GM19035 (cell line): ENCODE results near the gene C2orf81.

Source experiments
- ATAC-seq: cut with Tn5 transposase; IDR thresholded peaks from one replicate; pipeline ENCODE4 v1.9.1; 2021; ENCODE audit not compliant: unreplicated experiment

Gene C2orf81

DNA sequence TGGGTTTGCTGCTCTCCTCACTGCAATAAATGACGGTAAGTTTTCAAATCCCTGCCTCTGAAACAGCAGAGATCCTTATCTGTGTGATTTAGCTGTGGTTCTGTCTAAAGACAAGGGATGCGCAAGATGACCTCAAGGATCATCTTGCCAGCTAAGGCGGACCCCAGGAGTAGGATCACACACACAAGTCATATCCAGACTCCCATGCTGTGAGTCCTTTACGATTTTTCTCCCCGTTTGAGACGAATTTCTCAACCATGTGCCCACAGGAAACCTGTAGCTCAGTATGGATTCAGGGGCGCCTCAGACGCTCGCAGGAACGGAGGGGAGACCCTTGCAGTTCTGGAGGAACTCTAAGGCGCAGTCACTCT lies 30.2 kb downstream of the C2orf81 start:
- no peak for ATAC-seq

DNA sequence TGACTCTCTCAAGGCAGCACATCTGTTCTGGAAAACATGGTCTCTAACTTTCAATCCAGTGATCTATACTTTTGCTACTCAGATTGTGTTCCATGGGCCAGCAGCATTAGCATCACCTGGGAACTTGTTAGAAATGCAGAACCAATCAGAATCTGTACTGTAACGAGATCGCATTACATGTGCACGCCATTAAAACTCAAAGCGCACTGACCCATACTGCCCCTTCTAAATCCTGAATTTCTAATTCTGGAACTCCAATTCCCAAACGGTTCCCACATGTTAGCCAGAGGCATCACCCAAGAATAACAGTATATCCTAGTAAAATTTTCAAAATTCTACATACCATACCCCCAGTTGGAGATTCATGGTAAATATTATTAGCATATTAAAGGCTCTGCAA lies 30.8 kb downstream of the C2orf81 start:
- ATAC-seq = no peak

- no peak for ATAC-seq
Observed at GRCh38 chr2:74387346-74387745, 34.1 kb downstream of the C2orf81 start.

GRCh38 chr2:74385396-74385795 lies 36.0 kb downstream of the C2orf81 start:
- ATAC-seq = no peak

- no peak for ATAC-seq
Observed at GRCh38 chr2:74384051-74384450, 37.4 kb downstream of the C2orf81 start.

GRCh38 chr2:74383254-74383653 lies 38.2 kb downstream of the C2orf81 start:
- no peak for ATAC-seq

DNA sequence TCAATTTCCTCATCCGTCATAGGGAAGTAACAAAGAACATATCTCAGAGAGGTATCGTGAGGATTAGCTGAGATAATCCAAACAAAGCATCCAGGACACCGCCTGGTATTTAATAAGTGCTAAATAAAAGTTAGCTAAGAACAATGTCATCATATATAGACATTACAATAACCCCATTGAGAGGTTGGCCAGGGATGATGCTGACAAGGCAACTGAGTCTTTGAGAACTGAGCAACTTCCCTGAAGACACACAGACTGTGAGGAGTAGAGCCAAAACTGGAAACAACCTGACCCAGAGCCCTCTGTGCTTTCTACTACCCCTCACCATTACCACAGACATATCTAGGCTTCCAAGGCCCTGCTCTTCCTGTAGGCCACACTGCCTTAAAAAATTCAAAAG lies 39.7 kb downstream of the C2orf81 start:
- ATAC-seq = no peak

DNA sequence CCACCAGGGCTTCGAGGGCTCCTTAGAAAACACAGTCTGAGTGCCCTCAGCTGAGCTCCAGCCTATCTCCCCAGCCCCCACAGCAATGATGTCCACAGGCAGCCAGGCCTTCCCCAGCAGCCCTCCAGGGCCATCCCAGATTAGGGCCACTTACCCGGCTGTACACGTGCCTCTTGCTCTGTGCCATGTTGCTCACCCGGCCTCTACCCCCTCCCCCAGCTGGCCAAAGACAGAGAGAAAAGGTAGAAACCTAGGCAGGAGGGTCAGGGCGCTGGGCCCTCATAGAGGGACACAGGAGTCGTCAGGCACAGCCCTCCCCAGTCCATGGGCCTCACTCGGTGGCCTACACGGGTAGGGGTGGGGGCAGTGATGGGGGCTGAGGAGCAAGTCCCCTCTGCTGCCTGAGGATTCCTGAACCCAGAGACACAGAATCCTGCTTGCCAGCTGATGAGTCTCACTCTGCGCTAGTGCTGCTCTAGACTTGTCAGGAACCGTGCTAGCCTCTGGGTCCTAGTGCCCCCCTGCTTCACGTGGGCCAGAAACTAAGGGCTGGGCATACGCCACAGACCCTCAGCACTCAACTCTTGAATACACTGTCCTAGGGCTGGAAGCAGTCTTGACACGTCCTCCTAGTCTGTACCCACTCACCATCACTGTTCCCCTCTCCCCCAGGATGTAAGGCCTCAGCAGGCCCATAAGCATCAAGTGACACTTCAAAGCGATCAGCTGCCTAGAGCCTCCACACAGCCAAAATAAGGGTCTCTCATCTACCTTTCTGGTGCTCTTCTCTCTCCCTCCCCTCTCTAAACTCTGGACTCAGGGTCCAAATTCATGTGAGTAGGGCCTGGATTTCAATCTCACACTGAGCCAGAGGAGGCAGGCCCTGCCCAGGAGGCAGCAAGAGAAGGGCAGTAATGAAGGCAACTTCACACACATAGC lies 41.3 kb downstream of the C2orf81 start, which contains the start of gene DCTN1:
Gene DCTN1 (minus strand): TSS at position 461 of the 939 bp plus-strand sequence. CDS start 274 bp downstream, at position 187.
- ATAC-seq = no peak

GRCh38 chr2:74378007-74378406 lies 43.4 kb downstream of the C2orf81 start:
- ATAC-seq = no peak

DNA sequence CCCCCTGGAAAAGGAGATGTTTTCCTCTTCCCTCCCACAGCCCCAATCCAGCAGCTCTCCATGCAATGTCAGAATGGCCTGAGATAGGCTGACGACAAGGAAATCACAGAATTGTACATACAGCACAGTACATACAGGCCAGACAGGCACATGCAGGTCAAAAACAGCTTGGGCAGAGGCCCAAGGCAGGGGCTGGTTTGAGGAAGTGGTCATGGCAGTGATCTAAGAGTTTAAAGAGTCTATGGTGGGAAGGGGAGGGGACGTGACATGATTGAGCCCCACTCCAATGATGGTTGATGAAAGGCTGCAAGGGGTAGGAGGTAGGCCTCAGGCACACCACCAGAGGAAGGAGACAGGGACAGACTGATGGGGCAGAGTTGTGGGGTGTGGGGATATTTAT lies 45.6 kb downstream of the C2orf81 start:
- no peak for ATAC-seq

DNA sequence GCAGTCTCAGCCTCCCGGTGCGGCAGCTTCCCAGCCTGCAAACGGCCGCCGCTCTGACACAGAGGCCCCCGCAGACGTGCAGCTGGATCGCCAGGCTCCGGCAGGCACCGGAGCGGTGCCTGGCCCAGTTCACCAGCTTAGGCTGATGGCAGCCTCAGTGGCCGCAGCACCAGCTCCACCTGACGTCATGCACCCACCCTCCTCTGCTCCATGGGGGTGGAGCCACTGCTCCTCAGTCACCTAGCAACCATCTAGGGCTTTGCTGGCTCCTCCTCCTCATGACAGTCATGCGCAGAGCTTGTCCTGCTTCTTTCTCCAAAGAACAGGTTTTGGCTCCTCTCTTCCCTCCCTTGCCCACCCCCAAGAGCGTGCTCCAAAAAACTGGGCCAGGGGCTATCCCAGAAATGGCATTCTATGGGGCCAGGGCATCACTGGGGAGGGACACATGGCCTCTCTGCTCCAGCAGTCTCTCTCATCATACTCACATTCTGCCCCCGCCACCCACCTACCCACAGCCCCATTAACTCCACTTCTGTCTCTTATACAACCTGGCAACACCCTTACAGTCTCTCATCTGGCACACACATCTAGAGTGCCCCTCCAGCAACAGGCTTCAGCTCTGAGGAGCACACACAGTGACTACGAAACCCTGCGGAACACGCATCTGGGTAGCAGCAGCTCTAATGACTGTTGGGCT lies 46.8 kb downstream of the C2orf81 start:
- ATAC-seq = no peak

DNA sequence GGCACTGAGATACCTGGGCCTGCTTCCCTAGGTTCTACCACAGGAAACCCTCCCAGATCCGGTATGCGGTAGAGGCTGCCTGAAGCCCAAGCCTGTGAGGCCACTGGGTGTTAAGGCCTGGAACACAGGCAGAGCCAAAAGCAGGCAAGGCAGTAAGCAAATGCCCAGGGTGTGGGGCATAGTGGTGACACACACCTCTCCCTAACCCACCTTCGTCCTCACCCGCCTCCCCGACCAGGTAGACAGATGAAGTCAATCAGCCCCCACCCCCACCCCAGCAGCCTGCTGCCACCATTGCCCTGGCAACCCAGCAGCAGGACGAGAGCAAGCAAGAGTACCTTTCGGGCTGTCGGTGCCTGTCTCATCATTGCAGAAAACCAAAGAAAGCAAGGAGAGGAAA lies 47.4 kb downstream of the C2orf81 start:
- no peak for ATAC-seq

GRCh38 chr2:74373221-74373676 lies 48.2 kb downstream of the C2orf81 start:
- ATAC-seq = no peak

DNA sequence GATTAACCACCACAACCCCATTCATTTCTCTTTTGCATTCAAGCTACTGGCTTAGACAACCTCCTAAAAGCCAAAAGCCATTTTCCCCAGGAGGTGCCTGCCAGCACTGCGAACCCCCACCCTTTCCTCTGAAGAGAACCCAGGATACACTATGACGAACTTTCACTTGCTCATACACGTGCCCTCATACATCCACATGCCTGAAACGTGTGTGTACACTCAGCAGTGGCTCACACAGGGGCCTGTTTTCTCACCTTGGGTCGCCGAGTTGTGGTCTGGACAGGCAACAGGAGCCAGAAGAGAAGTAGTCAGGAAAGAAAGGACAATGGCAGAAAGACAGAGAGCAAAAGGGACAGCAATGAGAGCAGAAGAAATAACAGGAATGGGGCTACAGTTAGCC lies 48.7 kb downstream of the C2orf81 start:
- no peak for ATAC-seq

GRCh38 chr2:74371421-74371820 lies 50.0 kb downstream of the C2orf81 start:
- no peak for ATAC-seq

- ATAC-seq = no peak
Observed at GRCh38 chr2:74369976-74370375, 51.4 kb downstream of the C2orf81 start.

DNA sequence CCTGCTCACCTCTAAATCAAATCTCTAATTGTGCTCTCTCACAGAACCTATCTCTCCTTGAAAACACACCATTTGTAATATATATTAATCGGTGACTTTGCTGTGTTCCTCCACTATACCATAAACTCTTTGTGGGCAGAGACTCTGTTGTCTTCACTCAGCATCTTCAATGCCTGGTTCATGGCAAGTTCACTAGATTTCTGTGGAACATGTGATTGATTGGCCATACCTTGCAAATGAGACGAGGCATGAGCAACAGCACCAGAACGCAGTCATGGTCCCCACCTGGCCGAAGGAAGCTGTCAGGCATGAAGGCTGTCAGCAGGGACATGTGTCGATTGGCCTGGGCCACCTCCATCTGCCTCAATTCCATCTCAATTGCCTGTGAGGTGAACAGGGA lies 52.9 kb downstream of the C2orf81 start:
- ATAC-seq = no peak

- ATAC-seq = no peak
Observed at GRCh38 chr2:74367789-74368188, 53.6 kb downstream of the C2orf81 start.

GRCh38 chr2:74366036-74366435 lies 55.4 kb downstream of the C2orf81 start:
- no peak for ATAC-seq

DNA sequence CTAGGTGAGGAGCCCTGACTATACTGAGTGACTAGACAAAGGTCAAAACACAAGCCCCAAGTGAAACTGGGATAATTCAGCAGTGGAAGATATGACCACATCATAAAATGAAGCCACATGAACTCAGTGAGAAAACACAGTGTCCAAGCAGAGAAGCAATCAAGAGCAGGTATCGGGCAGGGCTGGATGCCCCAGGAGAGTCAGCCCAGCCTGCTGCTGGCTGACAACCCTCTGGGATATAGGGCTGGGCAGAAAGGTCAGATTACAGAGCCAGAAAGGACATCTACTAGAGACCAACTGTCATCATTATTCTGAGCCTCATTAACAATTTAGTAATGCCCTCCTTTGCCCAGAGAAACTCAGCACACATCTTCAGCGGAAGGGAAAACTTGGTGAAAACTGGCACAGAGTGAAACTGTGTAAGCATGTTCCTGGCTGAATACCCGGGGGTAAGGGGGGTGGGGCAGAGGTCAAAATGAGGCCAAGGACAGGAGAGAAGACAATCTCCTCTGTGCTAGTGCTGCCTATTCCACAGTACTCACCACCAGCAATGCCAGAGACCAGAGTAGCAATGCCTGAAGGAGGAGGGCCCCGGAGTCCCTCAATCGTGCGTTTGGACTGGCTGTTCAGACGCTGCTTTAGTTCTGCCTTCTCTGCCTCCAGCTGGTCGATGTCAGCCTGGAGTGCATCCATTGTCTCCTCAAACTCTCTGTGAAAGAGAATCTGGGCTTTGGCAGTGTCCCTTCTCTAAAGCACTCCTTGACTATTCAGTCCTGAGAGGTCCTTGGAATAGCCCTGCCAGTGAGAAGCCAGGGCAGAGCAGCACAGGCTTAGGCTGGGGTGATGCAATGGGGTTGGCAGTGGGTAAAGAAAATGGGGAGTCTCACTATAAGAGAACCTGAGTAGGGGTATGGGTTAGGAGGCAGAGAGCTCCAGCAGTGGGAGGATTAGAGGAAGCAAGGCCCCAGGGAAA lies 56.6 kb downstream of the C2orf81 start:
- ATAC-seq = no peak
